Kidney (tissue), 14 donors: ENCODE results near the gene MRPL34. TPM values are rescaled to one million over a fixed set of nuclear protein-coding genes. Genes with fewer than 3 reads are reported as not detected.
A peak's percentile ranks its signal among the peaks of the same experiment; 100 is the strongest.

ENCODE experiments used
- DNase-seq, 5 donors: peaks; one replicate each; pipeline ENCODE4 v3.0.0-alpha.2; 2013 to 2020
- FAIRE-seq: peaks from 2 replicates; lab custom pipeline; 2012; peaks lifted over from hg19 to GRCh38; lab: Jason Lieb, UNC
- H3K27ac ChIP-seq, 2 donors: one replicate each; pipeline ENCODE4 v1.7.0; 2013; ENCODE audit warnings: low read depth in 2 of 2, low read length in 2 of 2, inconsistent platforms in 1 of 2
- H3K27me3 ChIP-seq: one replicate; pipeline ENCODE4 v1.7.1; 2013; ENCODE audit warnings: low read length, inconsistent platforms; ENCODE audit not compliant: control insufficient read depth, insufficient read depth
- H3K36me3 ChIP-seq, 3 donors: one replicate each; pipeline versions ENCODE4 v1.7.0 to v1.7.1; 2013; ENCODE audit warnings: low read length in 3 of 3, control low read depth in 1 of 3, inconsistent platforms in 1 of 3; ENCODE audit not compliant: insufficient read depth in 3 of 3, control insufficient read depth in 2 of 3
- H3K4me1 ChIP-seq, 3 donors: one replicate each; pipeline versions ENCODE4 v1.7.0 to v1.7.1; 2013; ENCODE audit warnings: low read length in 3 of 3, inconsistent platforms in 1 of 3, low read depth in 1 of 3; ENCODE audit not compliant: control insufficient read depth in 2 of 3, insufficient read depth in 2 of 3
- H3K4me3 ChIP-seq, 3 donors: one replicate each; pipeline versions ENCODE4 v1.7.0 to v1.8.1; 2013; ENCODE audit warnings: low read length in 3 of 3, control low read depth in 1 of 3, inconsistent platforms in 1 of 3
- H3K9ac ChIP-seq, 3 donors: one replicate each; pipeline versions ENCODE4 v1.7.0 to v1.7.1; 2013; ENCODE audit warnings: low read length in 3 of 3, control low read depth in 1 of 3, inconsistent platforms in 1 of 3
- H3K9me3 ChIP-seq, 3 donors: one replicate each; pipeline versions ENCODE4 v1.7.0 to v1.7.1; 2013; ENCODE audit warnings: low read length in 3 of 3, control low read depth in 1 of 3, inconsistent platforms in 1 of 3; ENCODE audit not compliant: control insufficient read depth in 2 of 3, insufficient read depth in 1 of 3
- intact Hi-C: fragments of 100-400 bp; cut with DNase I; formaldehyde crosslinking; loops from one replicate; pipeline ENCODE4 v1.11.1; 2022
- polyA plus RNA-seq: library from polyadenylated mRNA; stranded (reverse); fragments of 350-450 nt; fragmentation: Illumina TruSeq; extraction: RNeasy Lipid Tissue Mini Kit (QIAGEN cat#74804); gene quantifications from one replicate; pipeline ENCODE4 v1.2.3, GENCODE V29; 2014; ENCODE audit warnings: low read depth, low replicate concordance; ENCODE audit not compliant: insufficient read depth
- total RNA-seq: library from RNA; stranded (reverse); fragmentation: NEBNext Ultra II Directional; extraction: Animal tissue kit (Norgen Biotek cat#: 25700); gene quantifications from one replicate; pipeline ENCODE4 v1.2.1, GENCODE V29; 2021
- TF ChIP-seq, protein P1 (sequence below): IDR thresholded peaks from 3 replicates; pipeline ENCODE4 v1.5.1; 2012; ENCODE audit warnings: mild to moderate bottlenecking, moderate library complexity, borderline replicate concordance; ENCODE audit not compliant: insufficient read depth; ENCODE audit errors: extremely low read depth
- donor health status: control.
- donor health status: control.
- donor health status: control.
- donor health status: control.
- donor health status: control.
- donor health status: DM: yes; HTN: yes; CAD: no.
- donor health status: Normal renal cell carcinoma (clear cell type).

MRPL34 gene
- total and polyA plus RNA-seq, 2 donors from 2014 or later: 59.3 to 369 TPM

DNA sequence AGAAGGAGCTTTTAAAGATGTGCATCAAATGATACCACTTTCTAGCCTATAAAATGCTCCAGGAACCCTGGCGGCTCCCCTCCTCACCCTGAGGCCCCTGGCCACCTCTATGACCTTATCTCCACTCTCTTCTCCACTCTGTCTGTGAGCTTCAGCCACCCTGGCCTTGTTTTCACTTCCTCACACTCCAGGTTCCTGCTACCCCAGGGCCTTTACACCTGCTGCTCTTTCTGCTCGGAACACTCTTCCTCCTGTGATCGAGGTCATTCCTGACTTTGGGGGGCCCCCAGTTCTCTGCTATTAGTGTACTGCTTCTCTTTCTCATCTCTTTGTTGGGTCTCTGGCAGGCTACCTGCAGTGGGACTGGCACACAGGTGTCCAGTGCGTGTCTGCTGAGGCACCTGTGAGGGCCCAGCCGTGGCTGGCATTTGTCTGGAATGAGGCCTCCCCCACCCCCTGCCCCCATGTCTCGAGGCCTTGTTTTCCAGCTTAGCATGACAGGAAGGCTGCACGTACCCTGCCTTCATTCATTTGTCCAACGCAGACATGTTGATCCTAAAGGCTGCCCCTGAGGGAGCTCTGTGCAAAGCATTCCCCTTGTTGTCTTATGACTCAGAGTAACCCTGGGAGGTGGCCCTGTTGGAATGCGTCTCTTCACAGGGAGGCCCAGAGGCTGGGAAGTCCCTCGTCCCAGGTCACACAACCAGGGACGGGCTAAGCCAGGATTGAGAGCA, 6.0 kb downstream of the MRPL34 start:
- Histone ChIP-seq H3K36me3 (peaks cover 0 to 17% (median 4%) of the 10 kb centered on the region in 3 donors), H3K4me1 (peaks cover 0 to 18% (median 6%) of the 10 kb centered on the region in 3 donors), H3K9ac (peak overlapping the region in 1 of 3 donors; percentile 3), H3K27ac (no peak overlapping the region), H3K9me3 (no peaks in the 10 kb centered on the region), H3K4me3 (no peak overlapping the region), H3K27me3 (no peaks in the 10 kb centered on the region)
- FAIRE-seq (no peak), DNase-seq (no peak)
- TF ChIP-seq, protein P1, sequence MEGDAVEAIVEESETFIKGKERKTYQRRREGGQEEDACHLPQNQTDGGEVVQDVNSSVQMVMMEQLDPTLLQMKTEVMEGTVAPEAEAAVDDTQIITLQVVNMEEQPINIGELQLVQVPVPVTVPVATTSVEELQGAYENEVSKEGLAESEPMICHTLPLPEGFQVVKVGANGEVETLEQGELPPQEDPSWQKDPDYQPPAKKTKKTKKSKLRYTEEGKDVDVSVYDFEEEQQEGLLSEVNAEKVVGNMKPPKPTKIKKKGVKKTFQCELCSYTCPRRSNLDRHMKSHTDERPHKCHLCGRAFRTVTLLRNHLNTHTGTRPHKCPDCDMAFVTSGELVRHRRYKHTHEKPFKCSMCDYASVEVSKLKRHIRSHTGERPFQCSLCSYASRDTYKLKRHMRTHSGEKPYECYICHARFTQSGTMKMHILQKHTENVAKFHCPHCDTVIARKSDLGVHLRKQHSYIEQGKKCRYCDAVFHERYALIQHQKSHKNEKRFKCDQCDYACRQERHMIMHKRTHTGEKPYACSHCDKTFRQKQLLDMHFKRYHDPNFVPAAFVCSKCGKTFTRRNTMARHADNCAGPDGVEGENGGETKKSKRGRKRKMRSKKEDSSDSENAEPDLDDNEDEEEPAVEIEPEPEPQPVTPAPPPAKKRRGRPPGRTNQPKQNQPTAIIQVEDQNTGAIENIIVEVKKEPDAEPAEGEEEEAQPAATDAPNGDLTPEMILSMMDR: no peak
- intact Hi-C loops: no loop called here

DNA sequence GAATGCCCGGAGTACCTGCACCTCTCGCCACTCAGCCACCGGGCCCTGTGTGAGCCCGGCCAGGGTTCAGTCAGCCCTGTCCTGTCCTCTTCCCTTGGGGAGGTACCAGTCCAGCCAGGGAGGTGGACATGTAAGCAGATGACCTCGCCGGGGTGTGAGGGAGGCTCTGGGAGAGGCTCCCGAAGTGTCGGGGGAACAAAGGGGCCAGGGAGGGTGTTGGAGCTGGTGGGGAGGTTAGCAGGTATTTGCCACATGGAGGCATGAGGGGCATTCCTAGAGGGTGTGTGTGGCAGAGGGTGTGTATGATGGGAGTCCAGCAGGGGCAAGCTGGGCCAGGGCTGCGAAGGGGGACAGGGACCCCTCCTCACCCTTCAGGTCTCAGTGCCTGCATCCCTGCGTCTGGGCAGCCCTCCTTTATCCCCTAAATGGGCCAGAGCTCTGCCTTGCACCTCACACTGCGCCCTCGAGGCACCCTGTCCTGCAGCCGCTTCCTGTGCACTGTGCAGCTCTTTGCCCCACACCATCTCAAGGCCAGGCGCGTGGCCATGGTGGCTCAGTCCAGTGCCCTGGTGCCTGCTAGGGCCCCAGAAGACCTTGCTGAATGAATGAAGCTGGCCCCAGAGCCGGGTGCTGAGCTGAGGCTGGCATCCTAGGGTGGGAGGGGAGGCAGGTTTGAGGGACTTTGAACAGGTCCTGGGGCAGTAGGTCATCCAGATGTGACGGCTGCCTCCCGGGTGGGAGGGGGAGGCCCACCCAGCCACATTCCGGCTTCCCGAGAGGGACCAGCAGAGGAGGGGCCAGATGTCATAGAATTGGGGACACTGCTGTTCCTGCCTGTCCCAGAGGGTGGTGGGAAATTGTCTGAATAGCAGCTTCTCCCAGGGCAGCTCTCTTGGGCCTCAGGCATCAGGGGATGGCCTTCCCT, 6.8 kb downstream of the MRPL34 start:
- Histone ChIP-seq H3K27me3 (no peaks in the 10 kb centered on the region), H3K27ac (no peak overlapping the region), H3K36me3 (peaks cover 0 to 17% (median 4%) of the 10 kb centered on the region in 3 donors), H3K4me1 (peaks cover 0 to 18% (median 6%) of the 10 kb centered on the region in 3 donors), H3K9me3 (no peaks in the 10 kb centered on the region), H3K4me3 (no peak overlapping the region), H3K9ac (no peak overlapping the region)
- no peak for DNase-seq
- no peak for FAIRE-seq
- intact Hi-C loops: no loop called here
- TF ChIP-seq, protein P1: no peak

- H3K27me3 ChIP-seq: no peaks in the 10 kb centered on the region
- DNase-seq: no peak
- no peak for FAIRE-seq
- no peak overlapping the region for H3K9ac ChIP-seq
- TF ChIP-seq, protein P1: no peak
- no peak overlapping the region for H3K4me3 ChIP-seq
- no peaks in the 10 kb centered on the region for H3K9me3 ChIP-seq
- no peak overlapping the region for H3K27ac ChIP-seq
- intact Hi-C loops: no loop called here
- peaks cover 0 to 17% (median 4%) of the 10 kb centered on the region in 3 donors for H3K36me3 ChIP-seq
- H3K4me1 ChIP-seq: peaks cover 0 to 16% (median 6%) of the 10 kb centered on the region in 3 donors
These were observed 8.4 kb downstream of the MRPL34 start for GRCh38 chr19:17314007-17314593.
